ENCODE measurements around the gene CKAP5. TPM values are rescaled to one million over a fixed set of nuclear protein-coding genes. Genes with fewer than 3 reads are reported as not detected.

CKAP5 gene
- total RNA-seq, 2 donors from 2014 or later, result 162 to 211 TPM

GRCh38 chr11:46736615-46737014 is 109.5 kb downstream of the CKAP5 start:
- Histone ChIP-seq H3K4me1 (ENCODE audit: control insufficient read depth, insufficient read depth, low read length) (no peaks in the 10 kb centered on the region), H3K9me3 (ENCODE audit: control insufficient read depth, low read length) (no peaks in the 10 kb centered on the region), H3K9ac (ENCODE audit: extremely low read depth, low read length, poor library complexity, severe bottlenecking) (no peak overlapping the region), H3K27ac (ENCODE audit: low read depth, low read length) (no peak overlapping the region), H3K4me3 (ENCODE audit: low read length) (no peak overlapping the region), H3K27me3 (ENCODE audit: control insufficient read depth, insufficient read depth, low read length, poor library complexity, severe bottlenecking) (no peaks in the 10 kb centered on the region), H3K36me3 (ENCODE audit: control insufficient read depth, insufficient read depth, low read length) (peaks cover 7% of the 10 kb centered on the region)
- Mint-ChIP-seq H3K36me3 (ENCODE audit: low read depth) (peaks cover 15% of the 10 kb centered on the region), H3K4me3 (no peak overlapping the region), H3K27ac (no peak overlapping the region), H3K27me3 (ENCODE audit: insufficient read depth) (no peaks in the 10 kb centered on the region), H3K9me3 (no peaks in the 10 kb centered on the region), H3K4me1 (no peaks in the 10 kb centered on the region)
- 93 to 100% methylated on average over 1 to 4 of the region's 5 CpGs for WGBS, 2 experiments (ENCODE audit: insufficient coverage in 1 of 2, insufficient read length in 1 of 2)
- TF ChIP-seq CTCF (conservative IDR thresholded peaks at IDR 0.05), result no peak
- no peak for DNase-seq

- H3K27ac ChIP-seq (ENCODE audit: low read depth, low read length), result no peak overlapping the region
- Mint-ChIP-seq H3K4me3 (no peak overlapping the region), H3K9me3 (no peaks in the 10 kb centered on the region), H3K36me3 (ENCODE audit: low read depth) (peaks cover 10% of the 10 kb centered on the region), H3K27me3 (ENCODE audit: insufficient read depth) (no peaks in the 10 kb centered on the region), H3K27ac (no peak overlapping the region), H3K4me1 (no peaks in the 10 kb centered on the region)
- no peak overlapping the region for H3K9ac ChIP-seq (ENCODE audit: extremely low read depth, low read length, poor library complexity, severe bottlenecking)
- no peak for TF ChIP-seq CTCF (conservative IDR thresholded peaks at IDR 0.05)
- DNase-seq, result no peak
- peaks cover 2% of the 10 kb centered on the region for H3K36me3 ChIP-seq (ENCODE audit: control insufficient read depth, insufficient read depth, low read length)
- H3K9me3 ChIP-seq (ENCODE audit: control insufficient read depth, low read length), result no peaks in the 10 kb centered on the region
- H3K4me3 ChIP-seq (ENCODE audit: low read length), result no peak overlapping the region
- no peaks in the 10 kb centered on the region for H3K4me1 ChIP-seq (ENCODE audit: control insufficient read depth, insufficient read depth, low read length)
- WGBS, 2 experiments (ENCODE audit: insufficient coverage in 1 of 2, insufficient read length in 1 of 2), result 85 to 93% methylated on average over 4 to 7 of the region's 7 CpGs
- no peaks in the 10 kb centered on the region for H3K27me3 ChIP-seq (ENCODE audit: control insufficient read depth, insufficient read depth, low read length, poor library complexity, severe bottlenecking)
These were observed 109.9 kb downstream of the CKAP5 start for GRCh38 chr11:46736146-46736545.

GRCh38 chr11:46733234-46733633 is 112.8 kb downstream of the CKAP5 start:
- no peaks in the 10 kb centered on the region for H3K27me3 Mint-ChIP-seq (ENCODE audit: insufficient read depth)
- WGBS, 2 experiments (ENCODE audit: insufficient coverage in 1 of 2, insufficient read length in 1 of 2), result 100% methylated on average over 1 of the region's 1 CpG; no CpG with 5 or more reads in 1 of the 2 experiments
- no peaks in the 10 kb centered on the region for H3K9me3 Mint-ChIP-seq
- Histone ChIP-seq H3K27ac (ENCODE audit: low read depth, low read length) (no peak overlapping the region), H3K9ac (ENCODE audit: extremely low read depth, low read length, poor library complexity, severe bottlenecking) (no peak overlapping the region), H3K4me3 (ENCODE audit: low read length) (no peak overlapping the region), H3K9me3 (ENCODE audit: control insufficient read depth, low read length) (no peaks in the 10 kb centered on the region), H3K4me1 (ENCODE audit: control insufficient read depth, insufficient read depth, low read length) (no peaks in the 10 kb centered on the region), H3K27me3 (ENCODE audit: control insufficient read depth, insufficient read depth, low read length, poor library complexity, severe bottlenecking) (no peaks in the 10 kb centered on the region), H3K36me3 (ENCODE audit: control insufficient read depth, insufficient read depth, low read length) (no peaks in the 10 kb centered on the region)
- no peak for DNase-seq
- H3K4me1 Mint-ChIP-seq, result no peaks in the 10 kb centered on the region
- no peak overlapping the region for H3K4me3 Mint-ChIP-seq
- no peak overlapping the region for H3K27ac Mint-ChIP-seq
- no peaks in the 10 kb centered on the region for H3K36me3 Mint-ChIP-seq (ENCODE audit: low read depth)
- TF ChIP-seq CTCF (conservative IDR thresholded peaks at IDR 0.05), result no peak

Data from endodermal cell (in vitro differentiated cells).